ENCODE results near the gene DHRSX.

Gene DHRSX

DNA sequence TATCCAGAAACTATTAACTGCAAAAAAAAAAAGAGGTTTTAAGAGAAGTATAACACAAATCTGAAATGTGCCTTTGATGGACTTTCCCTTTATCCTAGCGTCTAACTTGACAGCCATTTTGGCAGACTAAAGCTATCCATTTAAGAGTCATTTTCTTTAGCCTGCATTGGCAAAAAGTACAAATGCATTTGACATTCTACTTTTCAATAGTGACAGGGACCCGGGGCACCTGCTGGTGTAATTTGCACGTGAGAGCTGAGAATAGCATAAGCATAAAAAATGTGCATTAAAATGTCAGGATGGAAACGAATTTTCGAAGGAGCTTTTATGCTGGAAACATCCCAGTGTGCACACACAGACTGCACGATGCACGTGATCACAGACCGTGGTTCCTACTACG is 91.9 kb downstream of the DHRSX start:
- Histone ChIP-seq H3K27ac (ENCODE audit: poor library complexity, severe bottlenecking) (no peak overlapping the region), H3K4me1 (ENCODE audit: insufficient read depth, poor library complexity, severe bottlenecking) (no peaks in the 10 kb centered on the region), H3K27me3 (ENCODE audit: insufficient read depth, poor library complexity, severe bottlenecking) (no peaks in the 10 kb centered on the region), H3K9me3 (ENCODE audit: severe bottlenecking) (no peaks in the 10 kb centered on the region), H3K36me3 (ENCODE audit: low read depth) (peaks cover 6% of the 10 kb centered on the region), H3K4me3 (ENCODE audit: severe bottlenecking) (no peak overlapping the region)
- ATAC-seq (ENCODE audit: low read depth) (no peak), DNase-seq (ENCODE audit: low spot score) (no peak)
- TF ChIP-seq, protein P1, sequence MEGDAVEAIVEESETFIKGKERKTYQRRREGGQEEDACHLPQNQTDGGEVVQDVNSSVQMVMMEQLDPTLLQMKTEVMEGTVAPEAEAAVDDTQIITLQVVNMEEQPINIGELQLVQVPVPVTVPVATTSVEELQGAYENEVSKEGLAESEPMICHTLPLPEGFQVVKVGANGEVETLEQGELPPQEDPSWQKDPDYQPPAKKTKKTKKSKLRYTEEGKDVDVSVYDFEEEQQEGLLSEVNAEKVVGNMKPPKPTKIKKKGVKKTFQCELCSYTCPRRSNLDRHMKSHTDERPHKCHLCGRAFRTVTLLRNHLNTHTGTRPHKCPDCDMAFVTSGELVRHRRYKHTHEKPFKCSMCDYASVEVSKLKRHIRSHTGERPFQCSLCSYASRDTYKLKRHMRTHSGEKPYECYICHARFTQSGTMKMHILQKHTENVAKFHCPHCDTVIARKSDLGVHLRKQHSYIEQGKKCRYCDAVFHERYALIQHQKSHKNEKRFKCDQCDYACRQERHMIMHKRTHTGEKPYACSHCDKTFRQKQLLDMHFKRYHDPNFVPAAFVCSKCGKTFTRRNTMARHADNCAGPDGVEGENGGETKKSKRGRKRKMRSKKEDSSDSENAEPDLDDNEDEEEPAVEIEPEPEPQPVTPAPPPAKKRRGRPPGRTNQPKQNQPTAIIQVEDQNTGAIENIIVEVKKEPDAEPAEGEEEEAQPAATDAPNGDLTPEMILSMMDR (IDR thresholded peaks at IDR 0.05; ENCODE audit: poor library complexity, severe bottlenecking): no peak

DNA sequence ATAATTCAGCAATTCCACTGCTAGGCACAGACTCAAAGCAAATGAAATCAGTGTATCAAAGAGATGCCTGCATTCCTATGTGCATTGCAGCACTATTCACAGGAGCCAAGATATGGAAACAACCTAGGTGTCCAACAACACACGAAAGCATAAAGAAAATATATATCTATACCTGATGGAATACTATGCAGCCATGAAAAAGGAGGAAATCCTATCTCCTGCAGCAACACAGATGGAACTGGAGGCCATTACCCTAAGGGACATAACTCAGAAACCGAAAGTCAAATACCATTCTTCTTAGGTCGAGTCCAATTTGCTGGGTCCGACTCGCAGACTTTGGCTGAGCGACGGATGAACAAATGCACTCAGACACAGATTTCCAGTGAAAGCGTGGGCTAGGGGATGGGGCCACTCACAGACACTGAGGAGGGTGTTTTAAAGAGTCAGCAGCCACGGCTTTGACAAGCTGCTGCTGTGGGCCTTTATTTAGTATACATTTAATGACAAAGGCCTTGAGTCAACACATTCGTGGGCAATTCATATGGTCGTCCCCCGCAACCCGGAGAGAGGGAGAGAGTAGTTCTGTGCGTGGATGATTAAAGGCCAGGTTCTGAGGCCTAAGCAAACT is 93.8 kb downstream of the DHRSX start:
- Histone ChIP-seq H3K9me3 (ENCODE audit: severe bottlenecking) (no peaks in the 10 kb centered on the region), H3K4me1 (ENCODE audit: insufficient read depth, poor library complexity, severe bottlenecking) (peaks cover 4% of the 10 kb centered on the region), H3K4me3 (ENCODE audit: severe bottlenecking) (no peak overlapping the region), H3K27me3 (ENCODE audit: insufficient read depth, poor library complexity, severe bottlenecking) (no peaks in the 10 kb centered on the region), H3K27ac (ENCODE audit: poor library complexity, severe bottlenecking) (no peak overlapping the region), H3K36me3 (ENCODE audit: low read depth) (peaks cover 6% of the 10 kb centered on the region)
- ATAC-seq (ENCODE audit: low read depth) (no peak), DNase-seq (ENCODE audit: low spot score) (no peak)
- TF ChIP-seq, protein P1 (IDR thresholded peaks at IDR 0.05; ENCODE audit: poor library complexity, severe bottlenecking): no peak

DNA sequence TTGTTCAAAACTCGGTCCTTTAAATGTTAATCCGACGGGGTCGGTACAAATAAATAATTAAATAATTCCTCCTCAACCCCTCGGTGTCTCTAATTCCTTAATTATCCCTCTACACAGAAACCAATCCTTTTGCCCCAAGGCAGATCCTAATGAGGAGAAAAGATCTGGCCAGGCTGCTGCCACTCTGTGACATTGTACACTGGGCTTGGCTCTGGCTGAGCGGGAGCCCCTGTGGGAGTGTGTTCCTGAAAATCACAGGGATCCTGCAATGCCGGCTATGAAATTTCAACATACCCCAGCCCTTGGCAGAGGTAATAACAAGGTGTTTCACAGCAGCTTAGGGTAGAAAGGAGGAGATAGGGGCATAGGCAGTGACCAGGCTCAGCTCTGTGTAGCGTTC is 96.0 kb downstream of the DHRSX start:
- Histone ChIP-seq H3K4me1 (ENCODE audit: insufficient read depth, poor library complexity, severe bottlenecking) (peaks cover 18% of the 10 kb centered on the region), H3K27ac (ENCODE audit: poor library complexity, severe bottlenecking) (no peak overlapping the region), H3K9me3 (ENCODE audit: severe bottlenecking) (no peaks in the 10 kb centered on the region), H3K4me3 (ENCODE audit: severe bottlenecking) (no peak overlapping the region), H3K36me3 (ENCODE audit: low read depth) (peaks cover 6% of the 10 kb centered on the region), H3K27me3 (ENCODE audit: insufficient read depth, poor library complexity, severe bottlenecking) (no peaks in the 10 kb centered on the region)
- ATAC-seq (ENCODE audit: low read depth): no peak
- TF ChIP-seq, protein P1 (IDR thresholded peaks at IDR 0.05; ENCODE audit: poor library complexity, severe bottlenecking): no peak
- DNase-seq (ENCODE audit: low spot score): no peak

DNA sequence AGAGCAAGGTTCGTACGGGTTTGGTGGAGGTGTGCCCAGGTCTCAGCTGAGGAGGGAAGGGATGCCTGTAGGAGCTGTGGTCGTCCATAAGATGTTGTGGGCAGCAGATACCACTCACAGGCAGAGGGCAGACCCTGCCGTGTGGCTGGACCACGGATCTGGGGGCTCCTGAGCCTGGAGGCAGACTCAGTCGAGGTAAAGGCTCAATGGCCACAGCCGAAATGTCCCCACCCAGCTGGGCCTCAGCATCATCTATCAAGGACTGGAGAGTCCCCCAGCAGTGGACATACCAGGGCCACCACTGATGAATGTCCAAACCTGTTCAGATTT is 98.5 kb downstream of the DHRSX start:
- ATAC-seq (ENCODE audit: low read depth) (peak; percentile 21; the same call in 2 of the 3 replicates), DNase-seq (ENCODE audit: low spot score) (no peak)
- Histone ChIP-seq H3K4me1 (ENCODE audit: insufficient read depth, poor library complexity, severe bottlenecking) (peaks cover 18% of the 10 kb centered on the region), H3K36me3 (ENCODE audit: low read depth) (peaks cover 6% of the 10 kb centered on the region), H3K27me3 (ENCODE audit: insufficient read depth, poor library complexity, severe bottlenecking) (no peaks in the 10 kb centered on the region), H3K27ac (ENCODE audit: poor library complexity, severe bottlenecking) (peak overlapping the region; percentile 55), H3K9me3 (ENCODE audit: severe bottlenecking) (no peaks in the 10 kb centered on the region), H3K4me3 (ENCODE audit: severe bottlenecking) (no peak overlapping the region)
- TF ChIP-seq, protein P1 (IDR thresholded peaks at IDR 0.05; ENCODE audit: poor library complexity, severe bottlenecking): no peak

DNA sequence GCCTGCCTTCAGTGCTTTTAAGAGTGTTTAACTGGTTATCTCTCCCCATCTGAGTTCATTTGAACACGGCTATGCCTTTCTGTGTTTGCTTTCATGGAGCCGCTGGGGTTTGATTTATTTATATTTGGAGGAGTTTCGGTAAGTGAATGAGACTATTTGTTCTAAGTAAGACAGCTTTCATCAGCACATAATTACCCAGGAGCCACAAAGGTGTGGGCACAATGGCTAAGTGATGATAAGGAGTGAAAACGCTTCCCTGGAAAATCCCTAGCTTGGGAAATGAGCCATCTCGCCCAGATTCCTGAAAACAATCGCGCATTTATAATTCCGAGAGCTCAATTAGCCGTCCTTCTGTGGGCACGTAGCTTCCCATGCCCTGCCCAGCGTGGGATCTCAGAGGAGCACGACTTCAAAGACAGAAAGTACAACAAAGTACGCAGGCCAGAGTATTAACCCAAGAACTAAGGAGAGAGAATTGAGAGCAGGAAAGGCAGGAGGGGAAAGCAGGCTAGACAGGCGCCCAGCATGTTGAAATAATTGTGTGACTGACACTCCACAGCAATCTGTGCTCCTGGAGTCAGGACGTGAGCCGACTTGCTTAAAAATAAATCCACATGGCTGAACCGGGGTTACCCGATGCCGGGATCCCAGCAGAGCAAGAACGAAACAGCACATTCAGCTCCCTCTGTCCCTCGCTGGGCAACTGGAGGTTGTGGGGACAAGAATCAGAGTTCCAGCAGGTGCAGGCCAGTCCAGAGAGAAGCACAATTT is 99.0 kb downstream of the DHRSX start:
- Histone ChIP-seq H3K4me1 (ENCODE audit: insufficient read depth, poor library complexity, severe bottlenecking) (peaks cover 18% of the 10 kb centered on the region), H3K27ac (ENCODE audit: poor library complexity, severe bottlenecking) (peak overlapping the region; percentile 55), H3K4me3 (ENCODE audit: severe bottlenecking) (no peak overlapping the region), H3K36me3 (ENCODE audit: low read depth) (peaks cover 2% of the 10 kb centered on the region), H3K27me3 (ENCODE audit: insufficient read depth, poor library complexity, severe bottlenecking) (no peaks in the 10 kb centered on the region), H3K9me3 (ENCODE audit: severe bottlenecking) (no peaks in the 10 kb centered on the region)
- peak; percentile 77 for ATAC-seq (ENCODE audit: low read depth)
- no peak for DNase-seq (ENCODE audit: low spot score)
- TF ChIP-seq, protein P1 (IDR thresholded peaks at IDR 0.05; ENCODE audit: poor library complexity, severe bottlenecking): no peak

Measured in RWPE2 (cell line).